HG02610 (cell line): ENCODE measurements around the gene COLQ.

ENCODE experiments used
- ATAC-seq: cut with Tn5 transposase; IDR thresholded peaks from one replicate; pipeline ENCODE4 v1.9.1; 2021; ENCODE audit warnings: mild to moderate bottlenecking, moderate library complexity; ENCODE audit not compliant: unreplicated experiment

The COLQ gene

DNA sequence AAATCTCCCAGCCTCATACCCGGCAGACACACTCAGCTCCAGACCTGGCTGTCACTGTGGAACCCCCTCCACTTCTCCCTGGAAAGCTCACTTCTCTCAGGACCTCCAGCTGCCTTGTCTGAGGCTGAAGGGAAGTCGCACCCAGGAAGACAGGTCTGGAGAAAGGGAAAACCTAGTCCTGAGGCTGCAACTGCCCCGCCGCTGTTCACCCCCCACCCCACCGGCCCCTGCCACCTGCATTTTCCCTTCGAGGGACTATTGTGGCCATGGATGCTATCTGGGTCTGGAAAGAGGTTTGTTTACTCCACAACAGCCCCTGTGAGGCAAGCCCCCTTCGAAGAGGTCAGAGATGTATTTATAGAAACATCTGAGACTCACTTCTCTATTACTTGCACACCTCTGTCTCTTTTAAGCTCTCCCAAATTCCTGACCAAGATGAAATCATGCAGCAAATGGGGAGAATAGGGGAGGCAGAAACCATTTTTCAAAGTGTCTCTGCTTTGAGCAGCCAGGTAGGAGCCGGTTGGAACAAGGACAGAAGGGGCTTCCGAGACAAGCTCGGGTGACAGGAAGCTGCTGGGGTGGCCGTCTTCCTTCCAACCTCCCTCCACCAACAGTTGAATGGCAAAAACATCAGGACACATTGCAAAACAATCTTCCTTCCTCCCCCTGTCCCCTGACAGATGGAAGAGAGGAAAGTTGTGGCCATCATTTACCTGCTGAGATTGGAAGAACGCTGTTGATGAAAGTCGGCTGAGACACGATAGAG, 518 bp downstream of the COLQ start:
- no peak for ATAC-seq

DNA sequence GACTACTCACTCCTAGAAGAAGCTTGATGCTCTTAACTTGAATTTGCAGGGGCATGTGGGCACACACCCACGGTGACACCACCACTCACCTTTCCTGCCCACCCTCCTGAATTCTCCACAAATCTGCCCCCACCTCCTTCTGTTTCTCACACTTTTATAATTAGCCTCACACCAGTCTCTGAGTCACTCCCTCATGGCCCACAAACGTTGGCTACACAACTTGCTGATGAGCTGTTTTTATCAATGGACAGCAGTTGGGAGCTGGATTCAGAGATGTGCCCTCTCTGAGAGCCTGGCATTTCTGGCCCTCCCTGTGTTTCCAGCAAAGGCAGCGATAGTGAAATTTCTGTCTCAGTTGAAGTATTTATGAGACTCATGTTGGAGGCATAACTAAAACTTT, 1.3 kb downstream of the COLQ start:
- no peak for ATAC-seq

DNA sequence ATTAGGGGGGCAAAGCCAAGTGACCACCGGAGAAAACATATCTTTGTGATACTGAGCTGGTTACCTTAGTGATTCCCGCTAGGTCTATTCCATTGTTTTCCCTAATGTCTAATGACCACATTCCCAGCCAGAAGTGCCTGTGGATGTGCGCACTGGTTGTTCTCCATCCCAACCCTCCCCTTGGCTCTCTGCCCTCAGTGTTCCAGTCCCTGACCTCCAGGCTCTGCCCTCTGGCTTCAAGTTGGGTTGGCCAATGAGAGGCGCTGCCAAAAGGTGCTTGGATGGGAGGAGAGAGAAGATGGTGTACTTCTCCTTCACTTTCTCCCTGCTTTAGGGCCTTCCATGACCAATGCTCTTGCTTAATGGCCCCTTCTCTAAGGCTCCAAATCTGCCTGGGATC, 2.4 kb downstream of the COLQ start:
- no peak for ATAC-seq

DNA sequence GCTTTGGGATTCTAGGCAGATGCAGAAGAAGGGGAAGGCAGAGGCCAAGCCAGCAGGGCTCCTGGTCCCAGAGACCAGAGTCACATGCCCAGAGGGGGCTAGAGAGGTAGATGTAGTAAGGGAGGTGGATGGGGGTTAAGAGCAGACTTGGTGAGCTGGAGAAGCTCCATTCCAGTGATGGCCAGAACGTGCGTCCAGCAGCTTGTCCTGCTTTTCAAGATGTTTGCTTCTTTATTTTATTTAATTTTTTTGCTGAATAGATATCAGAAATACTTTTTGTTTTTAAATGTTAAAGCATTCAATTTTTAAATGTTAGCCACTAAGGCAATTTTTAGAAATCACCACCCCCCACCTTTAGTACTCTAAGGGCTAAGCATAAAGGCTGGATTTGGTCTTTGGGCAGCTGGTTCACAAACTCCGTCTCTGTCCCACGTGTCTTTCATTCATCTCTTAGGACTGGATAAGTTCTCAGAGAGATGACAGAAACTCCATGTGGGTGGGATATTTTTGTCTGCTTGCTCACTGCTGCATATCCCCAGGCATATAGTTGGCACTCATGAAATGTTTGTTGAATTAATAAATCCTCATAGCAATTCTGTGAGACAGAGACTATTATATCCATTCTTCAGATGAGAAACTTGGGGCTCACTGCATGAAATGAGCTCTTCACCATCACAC, 6.7 kb downstream of the COLQ start:
- ATAC-seq = no peak

DNA sequence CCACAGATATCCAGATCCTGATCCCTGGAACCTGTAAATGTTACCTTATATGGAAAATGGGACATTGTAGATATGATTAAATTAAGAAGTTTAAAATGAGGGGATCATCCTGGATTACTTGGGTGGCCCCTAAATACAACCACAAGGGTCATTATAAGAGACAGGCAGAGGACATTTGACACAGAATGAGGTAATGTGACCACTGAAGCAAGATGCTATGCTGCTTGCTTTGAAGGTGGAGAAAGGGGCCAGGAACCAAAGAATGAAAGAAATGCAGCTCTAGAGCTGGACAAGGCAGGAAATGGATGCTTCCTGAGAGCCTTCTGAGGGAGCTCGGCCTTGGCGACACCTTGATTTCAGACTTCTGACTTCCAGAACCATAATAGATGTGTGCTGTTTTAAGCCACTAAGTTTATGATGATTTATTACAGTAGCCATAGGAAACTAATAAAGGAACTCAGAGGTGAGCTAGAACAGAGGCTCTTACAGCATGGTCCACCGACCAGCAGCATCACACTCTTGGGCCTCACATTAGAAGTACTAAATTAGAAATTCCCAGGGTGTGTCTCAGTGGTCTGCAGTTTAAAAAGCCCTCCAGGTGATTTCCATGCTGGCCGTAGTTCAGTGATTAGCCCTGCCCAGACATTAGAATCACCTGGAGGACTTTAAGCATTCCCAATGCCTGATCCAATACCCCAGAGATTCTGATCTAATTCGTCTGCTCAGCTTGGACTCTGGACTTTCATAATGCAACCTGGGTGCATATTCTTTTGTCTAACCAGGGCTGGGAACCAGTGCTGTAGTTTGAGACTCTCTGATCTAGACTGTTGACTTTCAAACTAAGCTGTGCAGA, 7.5 kb downstream of the COLQ start:
- peak; percentile 80 for ATAC-seq

DNA sequence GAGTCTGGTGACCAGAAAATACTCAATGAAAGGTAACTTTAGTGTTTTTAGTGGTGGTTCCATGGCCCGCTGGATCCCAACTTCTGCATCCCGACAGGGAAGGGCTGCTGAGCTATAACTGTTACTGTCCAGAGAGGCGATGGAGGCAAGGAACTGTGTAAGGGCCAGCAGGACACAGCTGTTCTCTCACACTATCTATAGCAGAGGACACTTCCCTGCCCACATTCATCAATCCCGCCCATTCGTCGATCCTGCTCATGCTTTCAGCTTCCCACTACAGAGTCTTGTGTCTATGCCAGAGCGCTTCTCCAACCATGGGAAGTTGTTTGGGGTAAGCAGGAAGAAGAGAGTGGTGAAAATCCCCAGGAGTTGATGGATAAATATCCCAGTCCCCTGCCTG, 8.4 kb downstream of the COLQ start:
- no peak for ATAC-seq

DNA sequence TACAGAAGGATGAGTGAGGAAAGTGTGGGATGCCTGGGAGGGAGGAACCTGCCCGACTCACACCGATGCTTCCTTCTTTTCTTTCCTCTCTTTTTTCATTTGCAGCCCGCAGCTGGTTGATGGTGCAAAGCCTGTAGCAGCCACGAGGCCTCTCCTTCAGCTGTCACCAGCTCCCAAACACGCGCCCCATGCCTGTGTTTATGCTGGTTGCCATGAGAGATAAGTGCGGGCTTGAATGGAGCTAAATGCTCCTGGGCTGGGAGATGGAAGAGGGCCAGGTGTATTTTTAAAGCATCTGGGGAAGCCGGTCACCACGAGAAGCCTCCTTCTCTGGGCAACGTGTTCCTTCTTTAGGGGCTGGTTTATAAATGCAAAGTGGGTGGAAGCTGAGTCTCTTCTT, 9.3 kb downstream of the COLQ start:
- ATAC-seq = no peak

DNA sequence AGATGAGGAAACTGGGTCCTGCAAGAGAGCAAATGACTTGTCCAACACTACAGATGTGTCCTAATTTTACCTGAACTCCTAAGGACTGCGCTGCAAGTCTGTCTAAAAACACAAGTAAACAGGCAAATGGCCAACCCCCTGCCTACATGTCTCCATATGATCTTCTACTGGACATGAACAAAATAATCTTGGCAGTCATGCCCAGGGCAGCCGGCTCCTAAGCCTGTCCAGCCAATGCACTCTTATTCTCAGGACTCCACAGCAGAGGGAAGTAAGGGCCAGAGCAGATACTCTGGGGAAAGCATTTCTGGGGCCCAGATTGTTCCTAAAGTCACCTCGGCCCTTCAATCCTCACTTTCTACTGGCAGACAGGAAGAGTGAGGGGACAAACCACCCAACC, 10.3 kb downstream of the COLQ start:
- no peak for ATAC-seq

DNA sequence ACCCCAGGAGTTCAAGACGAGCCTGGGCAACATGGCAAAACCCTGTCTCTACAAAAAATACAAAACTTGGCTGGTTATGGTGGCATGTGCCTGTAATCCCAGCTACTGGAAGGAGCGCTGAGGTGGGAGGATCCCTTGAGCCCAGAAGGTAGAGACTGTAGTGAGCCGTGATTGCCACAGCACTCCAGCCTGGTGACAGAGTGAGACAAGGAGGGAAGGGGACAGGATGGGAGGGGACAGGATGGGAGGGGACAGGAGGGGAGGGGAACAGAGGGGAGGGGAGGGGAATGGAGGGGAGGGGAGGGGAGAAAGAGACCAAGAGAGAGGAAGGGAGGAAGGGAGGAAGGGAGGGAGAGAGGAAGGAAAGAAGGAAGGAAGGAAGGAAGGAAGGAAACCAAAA, 11.0 kb downstream of the COLQ start:
- ATAC-seq = no peak

DNA sequence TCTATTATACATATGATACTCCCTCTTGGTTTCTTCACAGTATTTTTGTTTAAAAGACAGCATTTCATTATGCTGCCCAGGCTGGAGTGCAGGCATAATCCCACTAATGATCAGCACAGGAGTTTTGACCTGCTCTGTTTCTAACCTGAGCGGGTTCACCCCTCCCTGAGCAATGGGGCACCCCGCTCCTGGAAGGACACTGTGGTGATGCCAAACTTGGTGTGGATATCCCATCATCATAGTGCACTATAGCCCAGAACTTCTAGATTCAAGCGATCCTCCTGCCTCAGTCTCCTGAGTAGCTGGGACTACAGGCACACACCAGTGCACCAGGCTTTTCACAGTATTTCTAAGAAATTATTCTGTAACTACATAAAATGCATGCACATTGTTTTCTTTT, 14.9 kb downstream of the COLQ start:
- no peak for ATAC-seq

DNA sequence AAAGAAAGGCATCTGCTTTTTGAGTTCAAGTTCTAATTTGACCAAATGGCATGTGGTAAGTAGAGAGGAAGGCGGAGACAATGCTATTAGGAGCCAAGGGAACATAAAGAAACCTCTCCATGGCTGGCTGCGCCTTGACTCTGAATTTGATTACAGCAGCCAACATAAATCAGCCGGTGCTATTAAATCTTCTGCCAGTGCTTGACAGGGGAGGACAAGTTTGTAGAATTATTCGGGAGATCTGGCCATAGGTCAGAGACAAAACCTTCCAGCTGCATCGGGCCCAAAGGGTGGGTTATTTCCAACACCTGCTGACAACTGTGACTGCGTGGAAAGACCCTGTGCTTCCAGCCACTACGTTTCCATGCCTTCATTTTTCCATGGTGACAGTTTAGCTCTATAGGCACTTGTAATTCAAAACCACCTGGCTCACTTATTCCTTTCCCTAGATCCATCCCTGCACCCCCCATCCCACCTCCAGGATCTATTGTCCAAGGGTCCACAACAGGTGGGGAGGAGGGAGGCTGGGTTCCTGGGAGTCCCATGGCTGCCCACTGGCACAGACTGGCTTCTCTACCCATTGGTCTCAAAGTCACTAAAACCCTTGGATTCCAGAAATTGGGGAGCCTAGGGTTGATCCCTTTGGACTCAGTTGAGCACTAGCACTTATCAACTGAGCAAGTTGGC, 15.9 kb downstream of the COLQ start:
- no peak for ATAC-seq

DNA sequence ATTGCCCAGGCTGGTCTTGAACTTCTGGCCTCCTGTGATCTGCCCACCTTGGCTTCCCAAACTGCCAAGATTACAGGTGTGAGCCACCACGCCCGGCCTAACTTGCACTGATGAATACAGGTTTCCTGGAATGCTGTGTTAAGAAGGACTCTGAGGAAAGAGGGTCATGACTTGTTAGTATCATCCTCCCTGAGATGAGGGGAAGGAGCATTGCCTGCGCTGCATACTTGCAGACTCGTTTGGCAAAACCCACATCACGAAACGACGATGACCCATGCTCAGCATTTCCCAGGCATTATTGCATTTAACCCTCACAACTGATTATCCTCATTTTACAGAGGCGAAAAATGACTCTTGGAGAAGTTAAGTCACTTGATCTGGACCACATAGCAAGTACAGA, 18.9 kb downstream of the COLQ start:
- ATAC-seq = no peak

DNA sequence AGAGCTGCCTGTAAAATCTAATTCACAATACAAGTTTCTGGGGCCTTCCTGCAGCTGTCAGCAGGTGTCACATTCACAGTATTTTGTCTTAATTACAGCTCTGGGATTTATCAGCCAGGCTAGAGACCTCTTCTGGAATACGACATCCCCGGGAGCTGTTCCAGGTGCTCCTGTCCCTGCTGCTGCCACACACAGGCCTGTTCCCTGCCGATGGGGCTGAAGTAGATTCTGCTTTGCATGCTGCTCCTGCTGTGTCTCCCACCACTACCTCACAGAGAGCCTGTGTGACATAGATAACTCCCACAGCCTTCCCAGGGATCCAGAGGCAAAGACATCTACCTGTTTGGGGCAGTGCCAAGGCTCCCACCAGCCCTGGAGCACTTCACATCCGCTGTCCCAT, 20.4 kb downstream of the COLQ start:
- no peak for ATAC-seq

DNA sequence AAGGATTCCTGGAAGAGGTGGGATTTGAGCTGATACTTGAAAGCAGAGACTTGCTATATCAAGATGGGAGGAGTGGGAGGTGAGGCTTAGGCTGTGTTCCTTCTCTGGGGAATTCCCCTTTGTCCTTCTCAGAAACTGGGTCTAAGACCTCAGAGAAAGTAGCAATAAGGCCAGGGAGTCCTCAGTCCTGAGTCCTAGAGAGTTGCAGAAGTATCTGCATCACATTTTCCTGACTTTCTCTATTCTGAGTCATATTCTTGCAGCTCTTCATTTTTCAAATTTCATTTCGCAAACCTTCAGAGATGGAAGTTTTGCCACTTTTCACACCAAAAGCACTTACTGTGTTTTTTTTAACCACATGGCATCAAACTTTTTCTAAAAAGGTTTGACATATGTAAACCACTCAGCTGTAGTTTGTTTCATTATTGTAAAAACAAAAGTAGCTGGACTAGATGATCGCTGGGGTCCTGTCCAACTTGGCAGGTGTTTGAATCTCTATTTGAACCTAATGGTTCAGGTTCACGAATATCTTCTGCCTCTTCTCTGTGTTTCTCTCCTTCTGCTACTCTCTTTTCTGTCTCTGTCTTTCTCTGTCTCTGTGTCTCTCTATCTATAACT, 21.3 kb downstream of the COLQ start:
- ATAC-seq = peak; percentile 47

DNA sequence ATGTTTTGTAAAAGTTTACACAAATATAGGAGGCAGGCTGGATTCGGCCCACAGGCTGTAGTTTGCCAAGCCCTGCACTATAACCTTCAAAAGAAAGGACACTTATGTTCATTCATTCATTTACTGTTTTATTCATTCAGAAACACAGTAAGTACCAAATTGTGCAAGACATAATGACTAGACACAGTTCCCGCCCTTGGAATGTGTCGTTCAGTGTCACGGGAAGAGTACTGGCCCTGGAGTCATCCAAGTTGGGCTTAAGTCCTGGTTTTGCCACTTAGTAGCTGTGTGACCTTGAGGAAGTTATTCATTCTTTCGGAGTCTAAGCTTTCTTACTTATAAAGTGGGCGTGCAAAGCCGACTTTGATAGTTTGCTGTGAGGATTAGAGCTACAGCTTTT, 22.0 kb downstream of the COLQ start:
- ATAC-seq = no peak

DNA sequence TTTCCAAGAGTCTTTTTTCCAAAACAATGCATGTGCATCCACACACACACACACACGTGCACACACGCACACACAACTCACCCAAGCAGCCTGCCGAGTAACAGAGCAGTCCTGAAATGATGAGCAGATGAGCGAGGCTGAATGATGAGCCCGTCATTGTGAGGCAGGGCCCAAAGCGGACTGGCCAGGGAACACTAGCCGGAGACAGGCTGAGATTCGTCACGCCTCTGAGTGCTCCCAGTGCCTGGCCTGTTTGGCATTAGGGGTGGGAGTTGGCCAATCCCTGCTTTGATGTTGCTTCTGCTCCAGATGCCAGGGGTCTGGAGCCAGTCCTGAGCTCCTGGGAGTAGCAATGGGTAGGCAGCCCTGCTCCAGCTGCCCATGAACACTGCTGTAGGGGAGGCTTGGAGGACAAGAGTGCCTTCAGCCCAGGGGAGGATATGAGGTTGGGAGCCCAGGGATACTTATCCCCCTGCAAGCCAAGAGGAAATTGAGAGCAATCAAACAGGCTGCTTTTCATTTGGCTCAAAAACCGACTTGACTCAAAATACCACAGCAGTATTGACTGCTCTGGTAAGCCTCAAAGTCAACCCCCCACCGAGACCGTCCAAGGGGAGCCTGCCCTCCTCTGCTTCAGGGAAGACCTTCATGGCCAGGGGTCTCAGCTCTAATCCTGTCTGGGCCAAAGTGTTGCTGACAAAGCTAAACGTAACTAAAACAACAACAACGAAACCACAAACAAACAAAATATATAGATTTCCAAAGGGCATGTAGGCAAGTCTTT, 22.9 kb downstream of the COLQ start:
- no peak for ATAC-seq

DNA sequence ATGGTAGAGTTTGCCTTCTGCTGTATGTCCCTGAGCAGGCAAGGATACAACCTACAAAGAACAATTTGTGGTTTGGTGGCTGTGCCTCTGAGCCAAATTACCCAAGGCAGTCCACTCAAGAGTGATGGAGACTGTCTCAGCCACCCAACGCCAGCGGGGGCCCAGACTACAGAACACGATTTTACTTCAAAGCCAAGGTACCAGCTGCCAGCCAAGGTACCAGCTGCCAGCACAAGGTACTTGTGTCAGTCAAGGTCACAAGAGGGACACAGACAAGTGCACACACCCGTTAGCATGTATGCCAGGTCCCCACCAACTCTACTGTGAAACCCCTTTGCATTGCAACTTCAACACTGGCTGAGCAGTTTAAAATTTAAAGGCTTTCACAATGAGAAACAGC, 23.5 kb downstream of the COLQ start:
- ATAC-seq = no peak

DNA sequence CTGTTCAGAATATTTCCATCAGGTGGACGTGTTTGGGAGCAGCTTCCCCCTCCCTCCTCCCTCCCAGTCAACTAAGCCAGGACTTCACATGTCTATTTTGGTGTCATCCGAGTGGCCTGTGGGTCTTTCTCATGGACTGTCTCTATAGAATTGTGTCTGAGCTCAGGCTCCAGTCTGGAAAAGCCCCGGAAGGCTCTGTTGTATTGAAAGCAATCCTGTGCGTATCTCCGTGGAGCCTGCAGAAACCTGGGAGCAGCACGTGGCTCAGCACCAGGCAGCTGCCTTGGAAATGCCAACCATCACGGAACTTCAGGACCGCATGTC, 25.2 kb downstream of the COLQ start:
- ATAC-seq = no peak

DNA sequence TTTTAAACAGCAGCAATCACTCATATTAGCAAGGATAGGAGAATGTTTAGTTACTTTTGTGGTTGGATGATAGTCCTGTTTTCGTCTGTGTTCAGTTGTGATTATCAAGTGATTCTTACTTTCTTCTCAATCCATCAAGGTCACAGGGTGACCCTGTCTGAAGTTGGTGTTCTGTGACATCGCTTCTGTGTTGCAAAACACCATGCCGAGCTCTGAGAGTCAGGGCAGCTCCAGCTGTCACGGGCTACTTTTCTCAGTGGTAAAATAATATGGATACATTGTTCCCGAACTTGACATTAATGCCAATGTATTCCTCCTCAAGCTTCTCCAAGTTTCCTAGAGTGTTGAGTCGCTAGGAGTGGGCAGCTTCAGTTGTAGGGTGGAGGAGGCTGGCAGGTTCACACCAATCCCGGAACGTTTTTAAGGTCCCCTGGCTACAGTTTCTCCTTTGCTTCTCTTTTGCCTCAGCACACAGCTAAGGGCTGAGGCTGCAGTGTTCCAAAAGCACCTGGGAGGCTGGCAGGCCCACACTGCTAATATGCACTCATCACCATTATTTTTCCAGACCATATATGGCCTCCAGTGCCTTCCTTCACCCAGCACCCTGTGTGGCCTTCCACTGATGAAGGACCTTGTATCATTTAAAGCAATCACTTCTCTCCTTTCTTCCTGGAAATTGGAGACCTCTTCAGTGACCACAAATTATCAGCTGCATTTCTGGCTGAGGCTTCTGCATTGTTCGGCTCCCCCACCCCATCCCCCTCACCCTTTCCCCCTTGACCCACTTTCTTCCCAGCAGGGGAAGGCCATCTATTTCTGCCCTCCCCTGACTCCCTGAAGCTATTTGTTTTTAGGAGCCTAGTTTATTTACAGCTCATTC, 25.8 kb downstream of the COLQ start:
- ATAC-seq = no peak
